Liver (tissue), 9 donors: ENCODE measurements around the gene RPS10. TPM values are rescaled to one million over a fixed set of nuclear protein-coding genes. Genes with fewer than 3 reads are reported as not detected.

ENCODE experiments used
- DNase-seq: peaks from one replicate; pipeline ENCODE4 v3.0.0-alpha.2; 2017; ENCODE audit warnings: low spot score
- H3K27ac ChIP-seq, 2 donors: one replicate each; pipeline ENCODE4 v1.7.0; 2013; ENCODE audit warnings: inconsistent platforms in 2 of 2, low read length in 2 of 2, control low read depth in 1 of 2, low read depth in 1 of 2, mild to moderate bottlenecking in 1 of 2
- H3K27me3 ChIP-seq, 4 donors: one replicate each; pipeline versions ENCODE4 v1.6.1 to v1.7.0; 2013; ENCODE audit warnings: low read length in 3 of 4, inconsistent platforms in 1 of 4, mild to moderate bottlenecking in 1 of 4, moderate library complexity in 1 of 4; ENCODE audit not compliant: control insufficient read depth in 4 of 4, insufficient read depth in 4 of 4
- H3K36me3 ChIP-seq, 4 donors: one replicate each; pipeline versions ENCODE4 v1.6.1 to v1.7.0; 2013; ENCODE audit warnings: low read length in 3 of 4, mild to moderate bottlenecking in 3 of 4, low read depth in 1 of 4, moderate library complexity in 1 of 4; ENCODE audit not compliant: control insufficient read depth in 4 of 4, insufficient read depth in 3 of 4
- H3K4me1 ChIP-seq, 4 donors: one replicate each; pipeline versions ENCODE4 v1.6.1 to v1.7.0; 2013; ENCODE audit warnings: low read length in 3 of 4, mild to moderate bottlenecking in 3 of 4, moderate library complexity in 1 of 4; ENCODE audit not compliant: control insufficient read depth in 4 of 4, insufficient read depth in 4 of 4
- H3K4me3 ChIP-seq, 3 donors: one replicate each; pipeline versions ENCODE4 v1.6.1 to v1.7.0; 2013; ENCODE audit warnings: low read length in 3 of 3, control low read depth in 1 of 3, low read depth in 1 of 3, mild to moderate bottlenecking in 1 of 3
- H3K9ac ChIP-seq, 2 donors: one replicate each; pipeline ENCODE4 v1.7.0; 2013; ENCODE audit warnings: low read length in 2 of 2, mild to moderate bottlenecking in 2 of 2, moderate library complexity in 2 of 2, control low read depth in 1 of 2, low read depth in 1 of 2
- H3K9me3 ChIP-seq, 4 donors: one replicate each; pipeline versions ENCODE4 v1.6.1 to v1.7.0; 2013; ENCODE audit warnings: low read length in 3 of 4; ENCODE audit not compliant: control insufficient read depth in 4 of 4
- CTCF ChIP-seq: fragments of 150-350 bp; IDR thresholded peaks from 2 replicates; pipeline ENCODE4 v1.5.1; 2017; ENCODE audit warnings: improper control_type of control experiment, low read depth, low read length; ENCODE audit not compliant: missing input control
- EGR1 ChIP-seq, 2 donors: IDR thresholded peaks; 2 replicates each; pipeline ENCODE4 v1.6.1; 2016 to 2018; ENCODE audit warnings: antibody characterized with exemption in 2 of 2, low read depth in 2 of 2
- FOXA2 ChIP-seq: IDR thresholded peaks from 2 replicates; pipeline ENCODE4 v1.6.1; 2016; ENCODE audit warnings: antibody characterized with exemption
- HNF4A ChIP-seq, 2 donors: conservative IDR thresholded peaks; 2 replicates each; pipeline ENCODE4 v1.6.1; 2016; ENCODE audit warnings: antibody characterized with exemption in 2 of 2, mild to moderate bottlenecking in 2 of 2
- HNF4G ChIP-seq: IDR thresholded peaks from 2 replicates; pipeline ENCODE4 v1.6.1; 2016; ENCODE audit warnings: antibody characterized with exemption
- JUND ChIP-seq, 2 donors: IDR thresholded peaks; 2 replicates each; pipeline ENCODE4 v1.6.1; 2016; ENCODE audit warnings: antibody characterized with exemption in 2 of 2
- NR2F2 ChIP-seq: IDR thresholded peaks from 2 replicates; pipeline ENCODE4 v1.6.1; 2016; ENCODE audit warnings: antibody characterized with exemption
- RAD21 ChIP-seq, 2 donors: IDR thresholded peaks; 2 replicates each; pipeline ENCODE4 v1.6.1; 2016; ENCODE audit warnings: antibody characterized with exemption in 2 of 2, mild to moderate bottlenecking in 2 of 2
- SP1 ChIP-seq: IDR thresholded peaks from 2 replicates; pipeline ENCODE4 v1.6.1; 2018; ENCODE audit warnings: antibody characterized with exemption, mild to moderate bottlenecking
- TAF1 ChIP-seq: conservative IDR thresholded peaks from 2 replicates; pipeline ENCODE4 v1.6.1; 2016; ENCODE audit warnings: antibody characterized with exemption, mild to moderate bottlenecking
- WGBS: extraction: QIAGEN DNeasy Blood & Tissue Kit; methylation state at CpG from one replicate; pipeline ENCODE4 v1.1.7; 2013; 5-methylcytosine and 5-hydroxymethylcytosine counted together
- polyA plus RNA-seq, 2 donors: library from polyadenylated mRNA; stranded (reverse) in 1 of 2; unstranded in 1 of 2; fragments of 200-250 nt in 1 of 2; fragments of >200 nt in 1 of 2; fragmentation: Nextera tagmentation in 1 of 2; extraction: Ambion mirVana in 1 of 2; gene quantifications; one replicate each; pipeline versions ENCODE4 v1.2.1 to v1.2.3, GENCODE V29; 2013 to 2015
- total RNA-seq, 2 donors: library from RNA; depleted of rRNA; stranded (reverse); fragments of >200 nt; gene quantifications; one replicate each; pipeline ENCODE4 v1.2.3, GENCODE V29; 2014
- TF ChIP-seq, protein P1 (sequence below): IDR thresholded peaks from 2 replicates; pipeline ENCODE4 v1.6.1; 2016; ENCODE audit warnings: antibody characterized with exemption
- TF ChIP-seq, protein P2 (sequence below): IDR thresholded peaks from 2 replicates; pipeline ENCODE4 v1.6.1; 2016; ENCODE audit warnings: antibody characterized with exemption, mild to moderate bottlenecking
- TF ChIP-seq, protein P3 (sequence below): IDR thresholded peaks from 2 replicates; pipeline ENCODE4 v1.6.1; 2016; ENCODE audit warnings: antibody characterized with exemption
- TF ChIP-seq, protein P4 (sequence below): IDR thresholded peaks from 2 replicates; pipeline ENCODE4 v1.6.1; 2016; ENCODE audit warnings: antibody characterized with exemption
- donor health status: healthy.
- donor health status: healthy.
- donor health status: healthy.
- donor health status: healthy.
- donor health status: healthy.

RPS10 gene
- total and polyA plus RNA-seq, 4 donors = 294 to 970 (median 832) TPM

- no peak for DNase-seq
These were observed 30.0 kb upstream of the RPS10 start for GRCh38 chr6:34455831-34456230.

DNA sequence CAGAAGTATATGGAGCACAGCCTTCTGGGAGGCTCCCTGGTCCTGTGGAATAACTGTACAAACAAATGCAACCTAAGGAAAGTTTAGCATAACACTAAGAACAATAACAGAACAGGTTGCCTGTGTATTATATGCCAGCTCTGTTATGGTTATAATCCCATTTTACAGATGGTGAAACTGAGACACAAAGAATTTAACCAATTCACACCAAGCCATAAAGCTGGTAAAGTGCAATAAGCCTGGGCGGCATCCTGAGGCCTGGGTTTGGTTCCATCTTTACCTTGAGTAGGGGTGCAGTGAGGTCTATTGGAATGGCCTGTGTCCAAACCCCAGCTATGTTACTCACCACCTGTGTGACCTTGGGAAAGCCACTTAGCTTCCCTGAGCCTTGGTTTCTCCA, 25.3 kb upstream of the RPS10 start:
- Histone ChIP-seq H3K27me3 (no peaks in the 10 kb centered on the region), H3K4me1 (no peaks in the 10 kb centered on the region), H3K9ac (no peak overlapping the region), H3K9me3 (peaks cover 0 to 3% (median 0%) of the 10 kb centered on the region in 4 donors), H3K27ac (no peak overlapping the region), H3K36me3 (no peaks in the 10 kb centered on the region), H3K4me3 (no peak overlapping the region)
- DNase-seq = no peak
- WGBS = 100% methylated on average over 1 of the region's 1 CpG
- TF ChIP-seq, protein P1, sequence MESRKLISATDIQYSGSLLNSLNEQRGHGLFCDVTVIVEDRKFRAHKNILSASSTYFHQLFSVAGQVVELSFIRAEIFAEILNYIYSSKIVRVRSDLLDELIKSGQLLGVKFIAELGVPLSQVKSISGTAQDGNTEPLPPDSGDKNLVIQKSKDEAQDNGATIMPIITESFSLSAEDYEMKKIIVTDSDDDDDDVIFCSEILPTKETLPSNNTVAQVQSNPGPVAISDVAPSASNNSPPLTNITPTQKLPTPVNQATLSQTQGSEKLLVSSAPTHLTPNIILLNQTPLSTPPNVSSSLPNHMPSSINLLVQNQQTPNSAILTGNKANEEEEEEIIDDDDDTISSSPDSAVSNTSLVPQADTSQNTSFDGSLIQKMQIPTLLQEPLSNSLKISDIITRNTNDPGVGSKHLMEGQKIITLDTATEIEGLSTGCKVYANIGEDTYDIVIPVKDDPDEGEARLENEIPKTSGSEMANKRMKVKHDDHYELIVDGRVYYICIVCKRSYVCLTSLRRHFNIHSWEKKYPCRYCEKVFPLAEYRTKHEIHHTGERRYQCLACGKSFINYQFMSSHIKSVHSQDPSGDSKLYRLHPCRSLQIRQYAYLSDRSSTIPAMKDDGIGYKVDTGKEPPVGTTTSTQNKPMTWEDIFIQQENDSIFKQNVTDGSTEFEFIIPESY = no peak
- TF ChIP-seq, protein P2, sequence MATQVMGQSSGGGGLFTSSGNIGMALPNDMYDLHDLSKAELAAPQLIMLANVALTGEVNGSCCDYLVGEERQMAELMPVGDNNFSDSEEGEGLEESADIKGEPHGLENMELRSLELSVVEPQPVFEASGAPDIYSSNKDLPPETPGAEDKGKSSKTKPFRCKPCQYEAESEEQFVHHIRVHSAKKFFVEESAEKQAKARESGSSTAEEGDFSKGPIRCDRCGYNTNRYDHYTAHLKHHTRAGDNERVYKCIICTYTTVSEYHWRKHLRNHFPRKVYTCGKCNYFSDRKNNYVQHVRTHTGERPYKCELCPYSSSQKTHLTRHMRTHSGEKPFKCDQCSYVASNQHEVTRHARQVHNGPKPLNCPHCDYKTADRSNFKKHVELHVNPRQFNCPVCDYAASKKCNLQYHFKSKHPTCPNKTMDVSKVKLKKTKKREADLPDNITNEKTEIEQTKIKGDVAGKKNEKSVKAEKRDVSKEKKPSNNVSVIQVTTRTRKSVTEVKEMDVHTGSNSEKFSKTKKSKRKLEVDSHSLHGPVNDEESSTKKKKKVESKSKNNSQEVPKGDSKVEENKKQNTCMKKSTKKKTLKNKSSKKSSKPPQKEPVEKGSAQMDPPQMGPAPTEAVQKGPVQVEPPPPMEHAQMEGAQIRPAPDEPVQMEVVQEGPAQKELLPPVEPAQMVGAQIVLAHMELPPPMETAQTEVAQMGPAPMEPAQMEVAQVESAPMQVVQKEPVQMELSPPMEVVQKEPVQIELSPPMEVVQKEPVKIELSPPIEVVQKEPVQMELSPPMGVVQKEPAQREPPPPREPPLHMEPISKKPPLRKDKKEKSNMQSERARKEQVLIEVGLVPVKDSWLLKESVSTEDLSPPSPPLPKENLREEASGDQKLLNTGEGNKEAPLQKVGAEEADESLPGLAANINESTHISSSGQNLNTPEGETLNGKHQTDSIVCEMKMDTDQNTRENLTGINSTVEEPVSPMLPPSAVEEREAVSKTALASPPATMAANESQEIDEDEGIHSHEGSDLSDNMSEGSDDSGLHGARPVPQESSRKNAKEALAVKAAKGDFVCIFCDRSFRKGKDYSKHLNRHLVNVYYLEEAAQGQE = no peak
- no peak for TF ChIP-seq TAF1
- no peak for TF ChIP-seq HNF4A (conservative IDR thresholded peaks at IDR 0.05)
- TF ChIP-seq CTCF = no peak
- TF ChIP-seq FOXA2 = no peak
- no peak for TF ChIP-seq RAD21 (IDR thresholded peaks at IDR 0.05)

More at GRCh38 chr6:34455831-34456230, 30.0 kb upstream of the RPS10 start:
- Histone ChIP-seq H3K9me3 (peaks cover 0 to 3% (median 0%) of the 10 kb centered on the region in 4 donors), H3K4me3 (no peak overlapping the region), H3K27ac (no peak overlapping the region), H3K4me1 (peaks cover 0 to 5% (median 3%) of the 10 kb centered on the region in 4 donors), H3K27me3 (no peaks in the 10 kb centered on the region), H3K9ac (no peak overlapping the region), H3K36me3 (no peaks in the 10 kb centered on the region)
- WGBS = 100% methylated on average over 1 of the region's 1 CpG
- TF ChIP-seq NR2F2 (no peak), FOXA2 (no peak), SP1 (no peak), CTCF (no peak), EGR1 (IDR thresholded peaks at IDR 0.05; ENCODE audit: low read depth in 2 of 2) (no peak), HNF4A (conservative IDR thresholded peaks at IDR 0.05) (no peak), JUND (IDR thresholded peaks at IDR 0.05) (no peak), HNF4G (no peak), RAD21 (IDR thresholded peaks at IDR 0.05) (no peak)
- TF ChIP-seq, protein P3, sequence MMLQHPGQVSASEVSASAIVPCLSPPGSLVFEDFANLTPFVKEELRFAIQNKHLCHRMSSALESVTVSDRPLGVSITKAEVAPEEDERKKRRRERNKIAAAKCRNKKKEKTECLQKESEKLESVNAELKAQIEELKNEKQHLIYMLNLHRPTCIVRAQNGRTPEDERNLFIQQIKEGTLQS = no peak
- TF ChIP-seq, protein P4, sequence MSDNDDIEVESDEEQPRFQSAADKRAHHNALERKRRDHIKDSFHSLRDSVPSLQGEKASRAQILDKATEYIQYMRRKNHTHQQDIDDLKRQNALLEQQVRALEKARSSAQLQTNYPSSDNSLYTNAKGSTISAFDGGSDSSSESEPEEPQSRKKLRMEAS = no peak
- TF ChIP-seq, protein P2 = no peak
